Progenitor cell of endocrine pancreas (in vitro differentiated cells): ENCODE data around the gene RPS19BP1. TPM values are rescaled to one million over a fixed set of nuclear protein-coding genes. Genes with fewer than 3 reads are reported as not detected.
A peak's percentile ranks its signal among the peaks of the same experiment; 100 is the strongest.
"Not testable (repeated sequence)": the region's sequence is repeated elsewhere in the genome, so short reads cannot be mapped to it uniquely, and the experiment has no call there.

Experiments
- DNase-seq: peaks from one replicate; pipeline ENCODE4 v3.0.0; 2021; ENCODE audit warnings: low spot score; ENCODE audit not compliant: unreplicated experiment
- H3K27ac Mint-ChIP-seq: 2 replicates; pipeline ENCODE4 v1.8.0; 2021; ENCODE audit warnings: mild to moderate bottlenecking, moderate library complexity, mixed read lengths
- H3K27me3 Mint-ChIP-seq: 2 replicates; pipeline ENCODE4 v1.8.0; 2021; ENCODE audit warnings: mixed read lengths
- H3K36me3 Mint-ChIP-seq: 2 replicates; pipeline ENCODE4 v1.8.0; 2022; ENCODE audit warnings: mixed read lengths; ENCODE audit not compliant: insufficient read depth
- H3K4me1 Mint-ChIP-seq: 2 replicates; pipeline ENCODE4 v1.8.0; 2021; ENCODE audit warnings: low read depth, mixed read lengths
- H3K4me3 Mint-ChIP-seq: 2 replicates; pipeline ENCODE4 v1.8.0; 2021; ENCODE audit warnings: low read depth, mild to moderate bottlenecking, moderate library complexity, mixed read lengths
- H3K9me3 Mint-ChIP-seq: 2 replicates; pipeline ENCODE4 v1.8.0; 2021; ENCODE audit warnings: low read depth, mixed read lengths
- CTCF ChIP-seq: fragments of 200-600 bp; sonication (generic); IDR thresholded peaks from one replicate; pipeline ENCODE4 v1.5.0; 2021; ENCODE audit warnings: antibody characterized with exemption, mild to moderate bottlenecking; ENCODE audit not compliant: unreplicated experiment
- total RNA-seq: library from RNA; stranded (reverse); gene quantifications from 2 replicates; pipeline ENCODE4 v1.2.1, GENCODE V29; 2021

RPS19BP1 gene
- total RNA-seq, 1 donor from 2014 or later = 48.2 TPM

GRCh38 chr22:39524089-39524752, 8.3 kb downstream of the RPS19BP1 start:
- Mint-ChIP-seq H3K36me3 (peaks cover 39% of the 10 kb centered on the region), H3K4me1 (peaks cover 42% of the 10 kb centered on the region), H3K27me3 (no peaks in the 10 kb centered on the region), H3K27ac (peak overlapping the region; percentile 95), H3K4me3 (peak overlapping the region; percentile 59), H3K9me3 (no peaks in the 10 kb centered on the region)
- no peak for DNase-seq
- no peak for TF ChIP-seq CTCF

- H3K4me3 Mint-ChIP-seq = peak overlapping the region; percentile 95
- TF ChIP-seq CTCF = no peak
- H3K27ac Mint-ChIP-seq = peak overlapping the region; percentile 99
- no peaks in the 10 kb centered on the region for H3K27me3 Mint-ChIP-seq
- DNase-seq = no peak
- no peaks in the 10 kb centered on the region for H3K9me3 Mint-ChIP-seq
- H3K4me1 Mint-ChIP-seq = peaks cover 41% of the 10 kb centered on the region
- peaks cover 38% of the 10 kb centered on the region for H3K36me3 Mint-ChIP-seq
These were observed 9.8 kb downstream of the RPS19BP1 start for GRCh38 chr22:39522567-39523300.

- not testable (repeated sequence) for H3K9me3 Mint-ChIP-seq, H3K27me3 Mint-ChIP-seq, DNase-seq
- peak overlapping the region; percentile 95 for H3K4me3 Mint-ChIP-seq
- peaks cover 36% of the 10 kb centered on the region for H3K4me1 Mint-ChIP-seq
- H3K27ac Mint-ChIP-seq = peak overlapping the region; percentile 99
- peaks cover 38% of the 10 kb centered on the region for H3K36me3 Mint-ChIP-seq
These were observed 10.5 kb downstream of the RPS19BP1 start for GRCh38 chr22:39522091-39522490.

GRCh38 chr22:39521106-39521885, 11.3 kb downstream of the RPS19BP1 start:
- DNase-seq, H3K9me3 Mint-ChIP-seq, H3K27me3 Mint-ChIP-seq: not testable (repeated sequence)
- Mint-ChIP-seq H3K4me1 (peaks cover 36% of the 10 kb centered on the region), H3K36me3 (peaks cover 39% of the 10 kb centered on the region), H3K4me3 (peak overlapping the region; percentile 95), H3K27ac (peak overlapping the region; percentile 99)

GRCh38 chr22:39520226-39521105, 12.1 kb downstream of the RPS19BP1 start, which contains the start of gene ATF4:
ATF4 (plus strand) TSS chr22:39520562; CDS start chr22:39521446, 884 bp downstream.
- DNase-seq = peak; percentile 79
- peak within 1 kb of the TSS; percentile 95 for H3K4me3 Mint-ChIP-seq
- no peak for TF ChIP-seq CTCF
- peak within 1 kb of the TSS; percentile 99 for H3K27ac Mint-ChIP-seq
- peaks cover 41% of the 10 kb centered on the region for H3K36me3 Mint-ChIP-seq
- no peaks in the 10 kb centered on the region for H3K9me3 Mint-ChIP-seq
- H3K4me1 Mint-ChIP-seq = peaks cover 33% of the 10 kb centered on the region
- H3K27me3 Mint-ChIP-seq = no peaks in the 10 kb centered on the region
